Measurements from ENCODE around the gene DUXA. TPM values are rescaled to one million over a fixed set of nuclear protein-coding genes. Genes with fewer than 3 reads are reported as not detected.

DUXA gene
- total RNA-seq, result not detected in 2 replicates

DNA sequence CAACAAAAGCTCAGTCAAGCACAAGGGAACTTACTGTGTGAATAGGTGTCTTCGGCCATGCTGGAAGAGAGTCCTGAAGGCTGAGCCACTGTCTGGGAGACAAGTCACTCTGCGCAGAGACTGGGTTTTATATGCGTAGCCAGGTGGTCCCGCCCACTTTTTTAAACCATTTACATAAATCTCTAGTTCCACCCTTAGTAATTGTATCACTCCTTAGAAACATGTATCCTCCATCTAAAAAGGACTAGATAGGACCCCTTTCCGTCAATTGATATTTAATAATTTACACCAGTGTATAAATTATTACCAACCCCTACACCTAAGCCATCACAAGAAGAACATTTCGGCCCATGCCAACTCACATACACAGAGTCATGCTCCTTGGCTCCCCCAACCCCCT, at the start of gene DUXA:
Gene DUXA (minus strand): TSS at position 101 of the 400 bp plus-strand sequence. CDS start 42 bp downstream, at position 59.

DNA sequence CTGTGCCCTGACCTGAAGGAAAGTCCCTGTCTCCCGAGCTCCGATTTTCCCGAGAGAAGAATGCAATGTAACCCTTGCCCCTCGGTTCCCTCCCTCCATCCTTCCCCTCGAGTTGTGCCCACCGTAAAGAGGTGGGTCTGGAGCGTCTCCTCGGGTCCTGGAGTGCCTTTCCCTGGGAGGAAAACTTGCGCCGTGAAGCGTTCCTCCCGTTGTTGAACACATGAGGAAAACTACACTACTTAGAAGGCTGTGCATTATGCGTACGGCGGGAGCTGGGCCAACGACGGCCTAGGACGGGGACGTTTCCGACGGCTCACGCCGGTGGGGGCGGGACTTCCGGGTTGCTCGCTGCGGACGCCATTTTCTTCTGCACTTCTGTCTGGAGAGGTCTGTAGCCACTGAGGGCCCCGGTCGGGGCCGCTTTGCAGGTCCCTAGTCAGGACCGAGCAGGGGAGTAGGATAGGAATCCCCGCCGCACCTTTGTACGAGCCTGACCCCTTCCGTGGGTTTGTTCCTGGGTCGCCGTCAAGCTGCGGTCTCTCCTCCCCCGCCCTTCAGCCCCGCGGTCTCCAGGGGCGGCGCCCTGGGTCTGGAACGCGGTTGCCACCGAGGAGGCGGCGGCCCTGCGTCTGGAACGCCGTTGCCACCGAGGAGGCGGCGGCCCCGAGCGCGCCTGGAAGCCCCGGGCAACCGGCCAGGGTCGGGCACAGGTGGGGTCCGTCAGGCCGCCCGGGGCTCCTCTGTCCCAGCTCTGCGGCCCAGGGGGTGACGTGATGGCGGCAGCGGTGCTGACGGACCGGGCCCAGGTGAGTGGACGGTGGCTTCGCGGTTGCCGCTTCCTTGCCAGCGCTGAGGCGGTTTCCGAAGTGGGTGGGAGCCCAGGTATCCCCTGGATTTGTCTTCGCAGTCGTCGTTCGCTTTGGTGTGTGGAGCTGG, 24.1 kb upstream of the DUXA start, which contains the start of gene ZNF264:
Gene ZNF264 (plus strand): TSS at position 360 of the 936 bp plus-strand sequence. CDS start 414 bp downstream, at position 774.

Small RNAs within 50 kb of the gene (small RNA-seq; reads per million reads assigned to genes)
- gene AC025588.3, result not detected

Other genes starting within 250 kb of the DUXA start
- gene USP29, start 47.5 kb downstream of the DUXA start, total RNA-seq, result not detected in 2 replicates
- not detected in 2 replicates for gene ZIM3, start 22.3 kb downstream of the DUXA start, total RNA-seq
- gene ZNF264, start 24.0 kb upstream of the DUXA start, total RNA-seq, result 24.5 and 37.6 TPM in 2 replicates
- 0.48 and 0.65 TPM in 2 replicates for gene AURKC, start 63.5 kb upstream of the DUXA start, total RNA-seq
- 23.8 and 24.7 TPM in 2 replicates for gene ZNF805, start 73.1 kb upstream of the DUXA start, total RNA-seq
- 74.9 and 77.1 TPM in 2 replicates for gene ZNF460, start 113.0 kb upstream of the DUXA start, total RNA-seq
- gene ZNF543, start 153.0 kb upstream of the DUXA start, total RNA-seq, result 10.1 and 11.7 TPM in 2 replicates
- gene ZNF304, start 183.8 kb upstream of the DUXA start, total RNA-seq, result 8.5 and 9.0 TPM in 2 replicates
- gene TRAPPC2B, start 196.1 kb upstream of the DUXA start, total RNA-seq, result 9.1 and 10.1 TPM in 2 replicates
- gene ZNF547, start 196.1 kb upstream of the DUXA start, total RNA-seq, result 1.6 and 2.9 TPM in 2 replicates
- gene ZNF548, start 222.4 kb upstream of the DUXA start, total RNA-seq, result 14.2 and 16.3 TPM in 2 replicates
- gene ZNF17, start 243.7 kb upstream of the DUXA start, total RNA-seq, result 11.4 and 14.3 TPM in 2 replicates

Data from vein endothelial cell (primary cell).